ENCODE results near the gene DOCK2.

- TF ChIP-seq POLR2AphosphoS5 (IDR thresholded peaks at IDR 0.05; ENCODE audit: borderline replicate concordance, low read depth, low read length) (no peak), EZH2 (IDR thresholded peaks at IDR 0.05) (no peak), FOXP2 (optimal IDR thresholded peaks at IDR 0.05; ENCODE audit: control extremely low read depth, extremely low read length, insufficient read depth) (no peak)
These were observed 232.0 kb downstream of the DOCK2 start for GRCh38 chr5:169869066-169869465.
